PFSK-1 (cell line): Measurements from ENCODE around the gene NELFB.

Source experiments
- FOXP2 ChIP-seq: optimal IDR thresholded peaks from 2 replicates; pipeline ENCODE3; 2011; ENCODE audit warnings: borderline replicate concordance, control low read depth, inconsistent platforms; ENCODE audit not compliant: insufficient read depth; ENCODE audit errors: extremely low read length, extremely low read depth
- POLR2AphosphoS5 ChIP-seq: IDR thresholded peaks from 2 replicates; pipeline ENCODE4 v1.6.1; 2012; ENCODE audit warnings: low read depth, mild to moderate bottlenecking, control low read depth, low read length, moderate library complexity
- REST ChIP-seq, 2 experiments: IDR thresholded peaks; 2 replicates each; pipeline versions ENCODE4 v1.6.1 to v1.8.0; 2011 to 2012; ENCODE audit warnings: low read depth in 2 of 2, low read length in 2 of 2, control low read depth in 1 of 2, inconsistent platforms in 1 of 2, mild to moderate bottlenecking in 1 of 2, moderate library complexity in 1 of 2; ENCODE audit not compliant: insufficient read depth in 1 of 2
- SIN3A ChIP-seq: IDR thresholded peaks from 2 replicates; pipeline ENCODE4 v1.6.1; 2012; ENCODE audit warnings: mild to moderate bottlenecking, low read length, moderate library complexity, borderline replicate concordance; ENCODE audit not compliant: insufficient read depth
- TAF1 ChIP-seq: IDR thresholded peaks from 2 replicates; pipeline ENCODE4 v1.6.1; 2012; ENCODE audit warnings: low read length, control low read depth, borderline replicate concordance; ENCODE audit not compliant: insufficient read depth

Gene NELFB

GRCh38 chr9:137314561-137315560, 59.7 kb downstream of the NELFB start:
- TF ChIP-seq REST (IDR thresholded peaks at IDR 0.05; ENCODE audit: insufficient read depth in 1 of 2, low read depth in 2 of 2, low read length in 2 of 2) (no peak), TAF1 (no peak), SIN3A (no peak), POLR2AphosphoS5 (no peak)

GRCh38 chr9:137315581-137316011, 60.5 kb downstream of the NELFB start:
- TF ChIP-seq TAF1 (no peak), SIN3A (no peak), FOXP2 (no peak), POLR2AphosphoS5 (no peak), REST (IDR thresholded peaks at IDR 0.05; ENCODE audit: insufficient read depth in 1 of 2, low read depth in 2 of 2, low read length in 2 of 2) (no peak)

GRCh38 chr9:137316012-137316981, 61.2 kb downstream of the NELFB start:
- TF ChIP-seq FOXP2 (no peak), POLR2AphosphoS5 (no peak), SIN3A (no peak), REST (IDR thresholded peaks at IDR 0.05; ENCODE audit: insufficient read depth in 1 of 2, low read depth in 2 of 2, low read length in 2 of 2) (no peak), TAF1 (no peak)

- TF ChIP-seq SIN3A = no peak
- no peak for TF ChIP-seq TAF1
- no peak for TF ChIP-seq FOXP2
- no peak for TF ChIP-seq REST (IDR thresholded peaks at IDR 0.05; ENCODE audit: insufficient read depth in 1 of 2, low read depth in 2 of 2, low read length in 2 of 2)
- no peak for TF ChIP-seq POLR2AphosphoS5
These were observed 62.0 kb downstream of the NELFB start for GRCh38 chr9:137317021-137317717.
